Epithelial cell of prostate (primary cell): Measurements from ENCODE around the gene ANKRD40.
"Not testable (repeated sequence)": the region's sequence is repeated elsewhere in the genome, so short reads cannot be mapped to it uniquely, and the experiment has no call there.

Source experiments
- DNase-seq: peaks from one replicate; pipeline ENCODE4 v3.0.0-alpha.2; 2011; ENCODE audit warnings: low read depth, low spot score
- H3K27ac ChIP-seq: fragments of 450-650 bp; 2 replicates; pipeline ENCODE4 v1.5.1; 2017; ENCODE audit warnings: mild to moderate bottlenecking

Gene ANKRD40

GRCh38 chr17:50712641-50713040 lies 4.9 kb upstream of the ANKRD40 start:
- no peak for DNase-seq
- no peak overlapping the region for H3K27ac ChIP-seq

GRCh38 chr17:50710650-50711049 lies 2.9 kb upstream of the ANKRD40 start:
- no peak overlapping the region for H3K27ac ChIP-seq
- no peak for DNase-seq

- no peak overlapping the region for H3K27ac ChIP-seq
- DNase-seq: no peak
Observed at GRCh38 chr17:50710025-50710424, 2.3 kb upstream of the ANKRD40 start.

GRCh38 chr17:50709053-50709452 lies 1.3 kb upstream of the ANKRD40 start:
- not testable (repeated sequence) for DNase-seq
- H3K27ac ChIP-seq: peak overlapping the region; percentile 96

GRCh38 chr17:50708050-50709000 lies 611 bp upstream of the ANKRD40 start:
- H3K27ac ChIP-seq: peak overlapping the region; percentile 96
- no peak for DNase-seq

GRCh38 chr17:50703162-50703561 lies 4.6 kb downstream of the ANKRD40 start:
- no peak overlapping the region for H3K27ac ChIP-seq
- no peak for DNase-seq

- peak overlapping the region; percentile 33 for H3K27ac ChIP-seq
- no peak for DNase-seq
Observed at GRCh38 chr17:50699410-50699809, 8.3 kb downstream of the ANKRD40 start.

- no peak overlapping the region for H3K27ac ChIP-seq
Observed at GRCh38 chr17:50697663-50698272, 9.9 kb downstream of the ANKRD40 start.

GRCh38 chr17:50697062-50697461 lies 10.7 kb downstream of the ANKRD40 start:
- DNase-seq: no peak
- no peak overlapping the region for H3K27ac ChIP-seq

More at GRCh38 chr17:50697663-50698272, 9.9 kb downstream of the ANKRD40 start:
- DNase-seq: no peak

GRCh38 chr17:50696365-50696879 lies 11.3 kb downstream of the ANKRD40 start:
- no peak for DNase-seq
- H3K27ac ChIP-seq: no peak overlapping the region

- H3K27ac ChIP-seq: peak overlapping the region; percentile 36
- DNase-seq: no peak
Observed at GRCh38 chr17:50693036-50693682, 14.6 kb downstream of the ANKRD40 start.

GRCh38 chr17:50692448-50693035 lies 15.2 kb downstream of the ANKRD40 start:
- peak overlapping the region; percentile 36 for H3K27ac ChIP-seq
- no peak for DNase-seq

GRCh38 chr17:50691550-50692447 lies 15.9 kb downstream of the ANKRD40 start:
- DNase-seq: no peak
- H3K27ac ChIP-seq: no peak overlapping the region

GRCh38 chr17:50690887-50691549 lies 16.7 kb downstream of the ANKRD40 start:
- DNase-seq: no peak
- H3K27ac ChIP-seq: no peak overlapping the region

GRCh38 chr17:50689956-50690886 lies 17.5 kb downstream of the ANKRD40 start:
- no peak for DNase-seq

GRCh38 chr17:50689251-50689650 lies 18.5 kb downstream of the ANKRD40 start:
- H3K27ac ChIP-seq: no peak overlapping the region
- no peak for DNase-seq

More at GRCh38 chr17:50689956-50690886, 17.5 kb downstream of the ANKRD40 start:
- no peak overlapping the region for H3K27ac ChIP-seq

- no peak overlapping the region for H3K27ac ChIP-seq
- no peak for DNase-seq
Observed at GRCh38 chr17:50688245-50688644, 19.5 kb downstream of the ANKRD40 start.
